ENCODE results near the gene RAD54L.

DNA sequence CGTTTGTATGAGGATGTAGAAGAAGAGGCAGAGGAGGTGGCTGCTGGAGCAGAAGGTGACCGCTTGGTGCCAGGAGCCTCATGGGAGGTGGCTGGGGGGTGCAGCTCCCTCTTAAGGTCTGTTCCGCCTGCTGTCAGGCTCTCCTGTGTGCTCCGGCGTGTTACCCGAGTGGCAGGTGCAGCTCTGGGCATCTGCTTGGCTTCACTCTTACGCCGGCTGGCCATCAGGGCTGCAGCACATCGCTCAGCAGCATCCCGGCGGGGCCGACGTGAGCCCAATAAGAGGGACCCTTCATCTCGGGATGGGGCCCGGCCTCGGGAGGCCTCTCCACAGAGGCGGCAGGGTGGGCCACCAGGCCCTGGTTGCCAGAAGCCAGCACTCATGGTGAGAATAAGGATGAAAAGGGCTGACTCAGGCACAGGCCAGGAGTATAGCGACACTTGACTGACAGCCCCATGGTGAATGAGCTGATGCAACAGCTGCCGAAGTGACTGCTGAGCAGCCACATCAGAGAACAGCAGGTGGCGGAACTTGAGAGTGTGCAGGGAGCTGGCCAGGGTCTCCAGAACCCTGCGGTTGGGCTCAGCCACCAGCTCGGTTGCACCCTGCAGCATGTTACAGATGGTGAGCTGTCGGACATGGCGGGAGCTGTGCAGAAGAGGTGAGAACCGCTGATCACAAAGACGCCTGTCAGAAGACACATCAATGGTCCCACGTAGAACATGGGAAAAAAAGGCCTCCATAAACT lies 38.3 kb downstream of the RAD54L start:
- TF ChIP-seq, protein P1, sequence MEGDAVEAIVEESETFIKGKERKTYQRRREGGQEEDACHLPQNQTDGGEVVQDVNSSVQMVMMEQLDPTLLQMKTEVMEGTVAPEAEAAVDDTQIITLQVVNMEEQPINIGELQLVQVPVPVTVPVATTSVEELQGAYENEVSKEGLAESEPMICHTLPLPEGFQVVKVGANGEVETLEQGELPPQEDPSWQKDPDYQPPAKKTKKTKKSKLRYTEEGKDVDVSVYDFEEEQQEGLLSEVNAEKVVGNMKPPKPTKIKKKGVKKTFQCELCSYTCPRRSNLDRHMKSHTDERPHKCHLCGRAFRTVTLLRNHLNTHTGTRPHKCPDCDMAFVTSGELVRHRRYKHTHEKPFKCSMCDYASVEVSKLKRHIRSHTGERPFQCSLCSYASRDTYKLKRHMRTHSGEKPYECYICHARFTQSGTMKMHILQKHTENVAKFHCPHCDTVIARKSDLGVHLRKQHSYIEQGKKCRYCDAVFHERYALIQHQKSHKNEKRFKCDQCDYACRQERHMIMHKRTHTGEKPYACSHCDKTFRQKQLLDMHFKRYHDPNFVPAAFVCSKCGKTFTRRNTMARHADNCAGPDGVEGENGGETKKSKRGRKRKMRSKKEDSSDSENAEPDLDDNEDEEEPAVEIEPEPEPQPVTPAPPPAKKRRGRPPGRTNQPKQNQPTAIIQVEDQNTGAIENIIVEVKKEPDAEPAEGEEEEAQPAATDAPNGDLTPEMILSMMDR (conservative IDR thresholded peaks at IDR 0.05 in 1 of 2, IDR thresholded peaks at IDR 0.05 in 1 of 2; ENCODE audit: extremely low read depth in 1 of 2, insufficient read depth in 1 of 2, low read depth in 1 of 2, low read length in 2 of 2), result no peak
- no peak for TF ChIP-seq EZH2 (IDR thresholded peaks at IDR 0.05; ENCODE audit: borderline replicate concordance, low read length)
